ENCODE data around the gene LRP1.

LRP1 gene

DNA sequence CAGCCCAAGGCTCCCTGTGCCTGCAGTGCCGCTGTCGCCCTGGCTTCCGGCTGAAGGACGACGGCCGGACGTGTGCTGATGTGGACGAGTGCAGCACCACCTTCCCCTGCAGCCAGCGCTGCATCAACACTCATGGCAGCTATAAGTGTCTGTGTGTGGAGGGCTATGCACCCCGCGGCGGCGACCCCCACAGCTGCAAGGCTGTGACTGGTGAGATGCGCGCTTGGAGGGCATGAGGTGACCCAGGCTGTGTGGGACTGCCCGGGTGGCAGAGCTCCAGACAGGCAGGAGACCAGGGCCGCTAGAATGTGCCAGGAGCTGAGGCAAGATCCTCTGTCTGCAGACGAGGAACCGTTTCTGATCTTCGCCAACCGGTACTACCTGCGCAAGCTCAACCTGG lies 68.7 kb downstream of the LRP1 start:
- DNase-seq: no peak

DNA sequence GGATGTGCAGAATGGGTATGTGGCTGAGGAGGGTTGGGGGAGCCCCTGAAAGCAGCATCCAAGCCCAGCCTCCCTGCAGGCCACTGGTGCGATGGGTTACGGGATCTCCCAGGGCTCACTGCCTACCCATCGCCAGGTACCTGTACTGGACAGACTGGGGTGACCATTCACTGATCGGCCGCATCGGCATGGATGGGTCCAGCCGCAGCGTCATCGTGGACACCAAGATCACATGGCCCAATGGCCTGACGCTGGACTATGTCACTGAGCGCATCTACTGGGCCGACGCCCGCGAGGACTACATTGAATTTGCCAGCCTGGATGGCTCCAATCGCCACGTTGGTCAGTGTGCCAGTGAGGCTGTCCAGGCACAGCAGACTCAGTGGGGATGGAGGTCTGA lies 70.0 kb downstream of the LRP1 start:
- no peak for DNase-seq

DNA sequence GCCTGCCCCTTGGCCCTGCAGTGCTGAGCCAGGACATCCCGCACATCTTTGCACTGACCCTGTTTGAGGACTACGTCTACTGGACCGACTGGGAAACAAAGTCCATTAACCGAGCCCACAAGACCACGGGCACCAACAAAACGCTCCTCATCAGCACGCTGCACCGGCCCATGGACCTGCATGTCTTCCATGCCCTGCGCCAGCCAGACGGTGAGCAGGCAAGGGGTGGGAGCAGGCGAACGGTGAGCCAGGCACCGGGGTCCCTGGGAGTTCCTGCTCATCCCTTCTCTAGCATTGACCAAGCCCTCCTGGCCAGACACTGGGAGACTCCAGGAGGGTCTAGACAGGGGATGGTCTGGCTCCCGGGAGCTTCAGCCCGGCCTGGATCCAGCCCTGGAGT lies 70.9 kb downstream of the LRP1 start:
- DNase-seq: no peak

DNA sequence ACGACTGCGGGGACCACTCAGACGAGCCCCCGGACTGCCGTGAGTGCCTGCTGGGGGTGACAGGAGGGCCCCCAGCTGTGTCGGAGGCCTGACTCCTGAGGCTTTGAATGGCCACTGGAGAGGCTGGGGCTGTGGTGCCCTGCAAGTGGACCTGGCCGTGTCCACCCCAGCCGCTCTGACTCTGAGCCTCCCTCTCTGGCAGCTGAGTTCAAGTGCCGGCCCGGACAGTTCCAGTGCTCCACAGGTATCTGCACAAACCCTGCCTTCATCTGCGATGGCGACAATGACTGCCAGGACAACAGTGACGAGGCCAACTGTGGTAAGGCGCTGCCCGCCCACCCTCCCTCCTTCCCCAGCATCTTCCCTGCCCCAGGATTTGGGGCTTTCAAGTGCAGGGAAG lies 72.2 kb downstream of the LRP1 start:
- DNase-seq: no peak

DNA sequence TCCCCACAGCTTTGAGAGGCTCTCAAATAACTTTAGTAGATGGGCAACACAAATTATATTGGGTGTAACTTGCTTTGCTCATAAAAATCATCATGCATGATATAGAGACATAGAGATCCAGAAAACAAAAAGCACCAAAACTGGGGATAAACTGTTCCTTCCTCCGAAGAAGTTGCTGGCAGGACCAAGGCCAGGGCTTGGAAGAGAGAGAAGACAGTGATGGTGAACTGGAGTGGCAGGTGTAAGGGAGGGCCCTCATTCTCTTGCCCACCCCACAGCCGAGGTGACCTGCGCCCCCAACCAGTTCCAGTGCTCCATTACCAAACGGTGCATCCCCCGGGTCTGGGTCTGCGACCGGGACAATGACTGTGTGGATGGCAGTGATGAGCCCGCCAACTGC lies 72.9 kb downstream of the LRP1 start:
- DNase-seq: no peak

DNA sequence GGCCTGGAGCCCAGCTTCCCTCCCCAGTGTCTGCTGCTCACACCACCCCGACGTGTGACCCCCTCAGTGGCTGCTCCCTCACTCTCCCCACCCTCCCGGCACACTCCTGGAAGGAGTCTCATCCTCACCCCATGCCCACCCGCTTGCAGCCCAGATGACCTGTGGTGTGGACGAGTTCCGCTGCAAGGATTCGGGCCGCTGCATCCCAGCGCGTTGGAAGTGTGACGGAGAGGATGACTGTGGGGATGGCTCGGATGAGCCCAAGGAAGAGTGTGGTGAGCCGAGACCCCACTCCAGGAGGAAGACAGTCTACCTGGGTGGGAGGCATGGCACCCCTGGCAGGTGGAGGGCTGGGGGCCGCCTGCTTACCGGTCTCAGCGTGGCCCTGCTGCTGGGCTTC lies 73.3 kb downstream of the LRP1 start:
- no peak for DNase-seq

DNA sequence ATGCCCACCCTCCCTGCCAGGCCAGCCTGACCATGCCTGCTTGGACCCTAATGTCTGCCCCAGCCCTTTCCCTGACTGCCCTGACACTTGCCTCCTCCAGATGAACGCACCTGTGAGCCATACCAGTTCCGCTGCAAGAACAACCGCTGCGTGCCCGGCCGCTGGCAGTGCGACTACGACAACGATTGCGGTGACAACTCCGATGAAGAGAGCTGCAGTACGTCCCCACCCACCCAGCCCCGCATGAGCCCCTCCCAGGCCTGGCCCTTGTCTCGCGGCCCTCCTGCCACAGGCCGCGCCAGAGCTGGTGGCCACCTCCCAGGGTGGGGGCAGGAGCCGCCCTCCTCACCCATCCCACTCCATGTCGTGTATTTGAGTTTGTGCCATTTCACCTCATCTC lies 74.0 kb downstream of the LRP1 start:
- no peak for DNase-seq

DNA sequence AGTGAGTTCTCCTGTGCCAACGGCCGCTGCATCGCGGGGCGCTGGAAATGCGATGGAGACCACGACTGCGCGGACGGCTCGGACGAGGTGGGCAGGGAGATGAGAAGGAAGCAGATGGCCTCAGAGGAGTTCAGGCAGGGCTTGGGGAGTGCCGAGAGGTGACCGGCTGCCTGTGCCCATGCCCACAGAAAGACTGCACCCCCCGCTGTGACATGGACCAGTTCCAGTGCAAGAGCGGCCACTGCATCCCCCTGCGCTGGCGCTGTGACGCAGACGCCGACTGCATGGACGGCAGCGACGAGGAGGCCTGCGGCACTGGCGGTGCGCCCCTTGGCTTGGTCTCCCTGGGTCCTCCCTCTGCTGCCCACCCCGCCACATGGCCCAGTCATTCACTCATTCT lies 74.9 kb downstream of the LRP1 start:
- DNase-seq: no peak

DNA sequence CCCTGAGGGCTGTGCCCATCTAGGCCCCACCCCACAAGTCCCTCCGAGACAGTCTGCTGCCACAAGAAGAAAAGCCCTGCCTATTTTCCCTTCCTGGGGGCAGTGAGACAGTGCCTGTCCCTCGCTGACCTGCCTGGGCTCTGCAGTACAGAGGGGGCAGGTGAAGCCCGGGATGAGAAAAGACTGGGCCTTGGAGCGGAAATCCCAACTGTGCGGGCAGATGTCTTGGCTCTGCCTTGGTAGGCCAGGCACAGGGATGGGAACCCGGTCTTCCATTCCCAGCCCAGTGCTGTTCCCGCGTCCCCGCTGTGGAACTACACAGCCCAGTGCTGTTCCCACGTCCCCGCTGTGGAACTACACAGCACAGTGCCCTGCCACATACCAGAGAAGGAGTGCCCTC lies 75.5 kb downstream of the LRP1 start:
- DNase-seq: no peak

DNA sequence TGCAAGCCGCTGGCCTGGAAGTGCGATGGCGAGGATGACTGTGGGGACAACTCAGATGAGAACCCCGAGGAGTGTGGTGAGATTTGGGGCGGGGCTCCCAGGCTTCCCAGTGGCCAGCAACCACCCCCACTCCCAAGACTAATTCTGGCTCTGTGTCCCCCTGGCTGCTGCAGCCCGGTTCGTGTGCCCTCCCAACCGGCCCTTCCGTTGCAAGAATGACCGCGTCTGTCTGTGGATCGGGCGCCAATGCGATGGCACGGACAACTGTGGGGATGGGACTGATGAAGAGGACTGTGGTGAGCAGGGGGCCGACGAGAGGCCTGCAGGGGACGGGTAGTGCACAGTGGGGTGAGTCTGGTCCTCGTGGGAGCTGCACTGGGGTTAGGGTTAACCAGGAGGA lies 76.2 kb downstream of the LRP1 start:
- no peak for DNase-seq

DNA sequence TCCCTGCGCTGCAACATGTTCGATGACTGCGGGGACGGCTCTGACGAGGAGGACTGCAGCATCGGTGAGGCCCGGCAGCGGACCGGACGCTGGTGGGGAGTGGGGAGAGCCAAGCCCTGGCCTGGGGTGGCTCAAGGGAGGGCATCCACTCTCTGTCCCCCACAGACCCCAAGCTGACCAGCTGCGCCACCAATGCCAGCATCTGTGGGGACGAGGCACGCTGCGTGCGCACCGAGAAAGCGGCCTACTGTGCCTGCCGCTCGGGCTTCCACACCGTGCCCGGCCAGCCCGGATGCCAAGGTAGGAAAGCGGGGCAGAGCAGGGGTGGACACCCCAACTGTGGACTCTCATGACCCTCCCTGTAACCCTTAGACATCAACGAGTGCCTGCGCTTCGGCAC lies 76.9 kb downstream of the LRP1 start:
- no peak for DNase-seq

DNA sequence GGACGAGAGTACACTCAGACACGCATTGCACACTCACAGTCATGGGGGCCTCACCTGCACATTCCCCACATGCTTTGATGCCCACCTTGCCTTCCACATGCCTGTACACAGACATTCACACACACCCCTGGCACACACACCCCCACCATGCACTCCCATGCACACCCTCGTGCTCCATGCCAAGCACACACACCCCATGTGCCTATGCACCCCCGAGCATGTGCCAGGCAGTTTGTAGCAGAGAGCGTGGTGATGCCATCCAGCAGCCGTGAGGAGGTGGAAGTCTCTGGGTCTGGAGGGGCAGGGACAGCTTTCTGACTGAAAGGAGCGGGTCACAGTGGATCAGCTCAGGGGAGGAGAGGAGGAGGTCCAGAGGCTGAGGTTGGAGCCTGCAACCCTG lies 77.6 kb downstream of the LRP1 start:
- no peak for DNase-seq

DNA sequence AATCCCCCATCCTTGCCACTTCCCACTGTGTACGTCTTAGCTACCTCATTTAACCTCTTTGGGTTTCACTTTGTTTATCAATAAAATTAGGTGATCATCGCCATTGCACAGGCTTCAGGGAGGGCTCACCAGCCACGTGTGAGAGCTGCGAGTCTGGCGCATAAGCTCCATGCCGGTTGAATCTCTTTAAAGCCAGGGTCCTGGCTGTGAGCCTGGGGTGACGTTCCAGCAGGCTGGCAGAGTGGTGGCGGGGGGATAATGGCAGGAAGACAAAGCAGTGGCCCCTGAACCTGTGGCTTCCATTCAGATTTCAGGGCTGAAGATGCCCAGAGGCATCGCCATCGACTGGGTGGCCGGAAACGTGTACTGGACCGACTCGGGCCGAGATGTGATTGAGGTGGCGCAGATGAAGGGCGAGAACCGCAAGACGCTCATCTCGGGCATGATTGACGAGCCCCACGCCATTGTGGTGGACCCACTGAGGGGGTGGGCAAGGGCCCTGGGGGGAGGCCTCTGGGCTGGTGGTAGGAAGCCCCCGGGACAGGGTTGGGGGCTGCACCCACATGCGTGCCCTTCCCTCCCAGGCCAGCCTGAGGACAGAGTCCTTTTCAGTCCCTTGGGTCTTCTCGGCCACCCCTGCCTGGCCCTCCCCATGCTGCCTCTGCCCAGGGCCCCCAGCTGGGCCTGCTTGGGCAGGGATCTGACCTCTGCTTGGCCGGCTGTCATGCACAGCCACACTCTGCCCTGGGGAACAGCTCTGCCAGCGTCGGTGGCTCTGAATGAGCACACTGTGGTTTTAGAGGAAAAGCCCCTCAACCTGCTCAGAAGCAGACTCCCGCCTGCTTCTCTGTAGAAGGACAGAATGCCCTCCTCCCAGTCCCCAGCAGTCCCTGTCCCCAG lies 79.7 kb downstream of the LRP1 start:
- no peak for DNase-seq

DNA sequence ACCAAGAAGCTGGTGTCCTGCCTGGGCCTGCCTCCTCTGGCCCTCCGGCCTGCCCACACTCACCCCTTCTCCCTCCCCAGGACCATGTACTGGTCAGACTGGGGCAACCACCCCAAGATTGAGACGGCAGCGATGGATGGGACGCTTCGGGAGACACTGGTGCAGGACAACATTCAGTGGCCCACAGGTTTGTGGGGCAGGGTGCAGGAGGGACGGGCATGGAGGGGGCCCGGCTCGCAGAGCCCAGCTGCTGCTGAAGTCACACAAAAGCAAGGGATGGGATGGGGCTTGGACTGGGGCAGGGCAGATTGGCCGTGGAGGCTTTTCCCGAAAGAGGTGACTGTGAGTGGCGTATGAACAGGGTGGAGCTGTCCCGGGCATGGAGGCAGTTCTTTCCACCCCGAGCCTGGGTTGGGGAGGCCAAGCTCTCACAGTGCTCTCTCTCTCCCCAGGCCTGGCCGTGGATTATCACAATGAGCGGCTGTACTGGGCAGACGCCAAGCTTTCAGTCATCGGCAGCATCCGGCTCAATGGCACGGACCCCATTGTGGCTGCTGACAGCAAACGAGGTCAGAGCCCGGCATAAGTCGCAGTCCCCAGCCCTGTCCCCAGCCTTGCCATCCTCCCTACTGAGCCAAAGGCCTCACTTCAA lies 80.5 kb downstream of the LRP1 start:
- no peak for DNase-seq

DNA sequence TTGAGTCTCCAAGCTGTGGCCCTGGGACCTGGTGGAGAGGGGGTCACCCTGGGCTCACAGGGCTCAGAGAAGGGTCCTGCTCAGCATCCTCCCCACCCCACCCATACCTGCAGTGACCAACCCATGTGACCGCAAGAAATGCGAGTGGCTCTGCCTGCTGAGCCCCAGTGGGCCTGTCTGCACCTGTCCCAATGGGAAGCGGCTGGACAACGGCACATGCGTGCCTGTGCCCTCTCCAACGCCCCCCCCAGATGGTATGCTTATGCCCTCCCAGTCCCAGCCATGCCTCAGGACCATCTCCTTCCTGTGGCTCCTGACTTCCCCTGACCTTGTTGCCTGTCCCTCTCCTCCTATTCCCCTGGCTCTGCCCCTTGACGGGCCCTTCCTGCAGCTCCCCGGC lies 81.6 kb downstream of the LRP1 start:
- DNase-seq: no peak

DNA sequence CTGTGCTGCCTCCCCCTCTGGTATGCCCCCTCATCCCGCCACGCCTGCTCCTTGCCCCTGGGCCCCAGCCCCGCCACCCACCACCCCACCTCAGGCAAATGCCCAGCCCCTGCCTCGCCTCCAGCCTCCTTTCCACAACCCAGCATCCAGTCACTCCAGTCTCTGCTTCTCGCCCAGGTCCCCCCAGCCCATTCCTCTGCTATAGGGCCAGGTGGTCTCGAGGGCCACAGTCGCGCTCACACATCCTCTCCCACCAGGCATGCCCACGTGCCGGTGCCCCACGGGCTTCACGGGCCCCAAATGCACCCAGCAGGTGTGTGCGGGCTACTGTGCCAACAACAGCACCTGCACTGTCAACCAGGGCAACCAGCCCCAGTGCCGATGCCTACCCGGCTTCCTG lies 82.2 kb downstream of the LRP1 start:
- DNase-seq: no peak

DNA sequence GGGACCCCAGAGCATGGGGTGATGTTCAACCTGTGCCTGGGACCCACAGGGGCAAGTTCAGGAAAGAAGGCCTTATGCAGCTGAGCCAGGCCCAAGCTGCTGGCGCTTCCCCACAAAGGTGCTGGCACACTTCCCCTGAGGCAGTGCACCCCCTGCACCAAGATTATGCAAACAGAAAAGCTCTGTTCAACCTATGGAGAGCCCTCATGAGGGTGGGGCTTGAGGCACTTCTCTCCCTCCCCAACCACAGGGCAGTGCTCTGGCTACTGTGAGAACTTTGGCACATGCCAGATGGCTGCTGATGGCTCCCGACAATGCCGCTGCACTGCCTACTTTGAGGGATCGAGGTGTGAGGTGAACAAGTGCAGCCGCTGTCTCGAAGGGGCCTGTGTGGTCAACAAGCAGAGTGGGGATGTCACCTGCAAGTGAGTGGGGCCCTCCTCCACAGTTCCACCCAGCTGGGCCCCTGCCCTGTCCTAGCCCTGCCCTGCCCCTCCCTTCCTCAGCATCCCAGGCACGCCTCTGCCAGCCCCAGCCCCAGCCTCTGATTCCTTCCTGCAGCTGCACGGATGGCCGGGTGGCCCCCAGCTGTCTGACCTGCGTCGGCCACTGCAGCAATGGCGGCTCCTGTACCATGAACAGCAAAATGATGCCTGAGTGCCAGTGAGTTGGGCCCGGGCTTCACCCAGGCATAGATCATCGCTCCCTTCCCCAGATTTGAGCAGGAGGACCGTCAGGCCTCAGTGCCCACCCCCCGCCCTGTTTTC lies 82.8 kb downstream of the LRP1 start:
- DNase-seq: no peak

DNA sequence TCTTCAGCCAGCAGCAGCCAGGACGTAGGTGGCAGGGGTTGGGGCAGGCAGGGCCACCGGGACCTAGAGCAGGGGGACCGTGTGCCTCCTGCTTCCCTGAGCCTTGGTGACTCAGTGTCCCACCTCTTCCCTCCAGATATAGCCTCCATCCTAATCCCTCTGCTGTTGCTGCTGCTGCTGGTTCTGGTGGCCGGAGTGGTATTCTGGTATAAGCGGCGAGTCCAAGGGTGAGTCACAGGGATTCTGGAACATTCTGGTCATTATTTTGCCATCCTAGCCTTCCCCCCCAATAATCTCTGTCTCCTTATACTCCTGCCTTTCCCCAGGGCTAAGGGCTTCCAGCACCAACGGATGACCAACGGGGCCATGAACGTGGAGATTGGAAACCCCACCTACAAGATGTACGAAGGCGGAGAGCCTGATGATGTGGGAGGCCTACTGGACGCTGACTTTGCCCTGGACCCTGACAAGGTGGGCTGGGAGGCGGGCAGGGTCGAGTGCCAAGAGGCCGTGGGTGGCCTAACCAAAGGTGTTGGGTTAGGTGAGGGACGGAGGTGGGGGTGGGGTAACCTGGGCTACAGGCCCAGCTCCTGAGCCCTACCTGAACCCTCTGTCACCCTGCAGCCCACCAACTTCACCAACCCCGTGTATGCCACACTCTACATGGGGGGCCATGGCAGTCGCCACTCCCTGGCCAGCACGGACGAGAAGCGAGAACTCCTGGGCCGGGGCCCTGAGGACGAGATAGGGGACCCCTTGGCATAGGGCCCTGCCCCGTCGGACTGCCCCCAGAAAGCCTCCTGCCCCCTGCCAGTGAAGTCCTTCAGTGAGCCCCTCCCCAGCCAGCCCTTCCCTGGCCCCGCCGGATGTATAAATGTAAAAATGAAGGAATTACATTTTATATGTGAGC lies 83.8 kb downstream of the LRP1 start:
- DNase-seq: no peak

DNA sequence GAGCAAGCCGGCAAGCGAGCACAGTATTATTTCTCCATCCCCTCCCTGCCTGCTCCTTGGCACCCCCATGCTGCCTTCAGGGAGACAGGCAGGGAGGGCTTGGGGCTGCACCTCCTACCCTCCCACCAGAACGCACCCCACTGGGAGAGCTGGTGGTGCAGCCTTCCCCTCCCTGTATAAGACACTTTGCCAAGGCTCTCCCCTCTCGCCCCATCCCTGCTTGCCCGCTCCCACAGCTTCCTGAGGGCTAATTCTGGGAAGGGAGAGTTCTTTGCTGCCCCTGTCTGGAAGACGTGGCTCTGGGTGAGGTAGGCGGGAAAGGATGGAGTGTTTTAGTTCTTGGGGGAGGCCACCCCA lies 84.4 kb downstream of the LRP1 start:
- no peak for DNase-seq

DNA sequence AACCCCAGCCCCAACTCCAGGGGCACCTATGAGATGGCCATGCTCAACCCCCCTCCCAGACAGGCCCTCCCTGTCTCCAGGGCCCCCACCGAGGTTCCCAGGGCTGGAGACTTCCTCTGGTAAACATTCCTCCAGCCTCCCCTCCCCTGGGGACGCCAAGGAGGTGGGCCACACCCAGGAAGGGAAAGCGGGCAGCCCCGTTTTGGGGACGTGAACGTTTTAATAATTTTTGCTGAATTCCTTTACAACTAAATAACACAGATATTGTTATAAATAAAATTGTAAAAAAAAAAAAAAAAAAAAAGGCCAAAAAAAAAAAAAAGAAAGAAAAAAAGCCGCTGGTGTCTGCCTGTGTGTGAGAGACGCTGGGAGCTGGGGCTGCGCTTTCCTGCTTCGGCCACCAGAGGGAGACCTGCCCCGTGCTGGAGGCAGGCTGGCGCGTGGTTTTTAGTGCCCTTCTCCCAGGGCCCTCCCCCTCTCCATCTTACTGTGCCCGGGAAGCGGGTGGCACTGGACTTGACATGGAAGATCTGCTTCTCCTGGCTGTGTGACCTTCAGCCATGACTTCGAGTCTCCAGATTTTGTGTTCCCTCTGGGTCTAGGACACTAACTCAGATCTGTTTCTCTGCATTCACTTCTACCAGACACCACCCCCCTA lies 84.9 kb downstream of the LRP1 start:
- DNase-seq: peak; percentile 79 to 90

DNA sequence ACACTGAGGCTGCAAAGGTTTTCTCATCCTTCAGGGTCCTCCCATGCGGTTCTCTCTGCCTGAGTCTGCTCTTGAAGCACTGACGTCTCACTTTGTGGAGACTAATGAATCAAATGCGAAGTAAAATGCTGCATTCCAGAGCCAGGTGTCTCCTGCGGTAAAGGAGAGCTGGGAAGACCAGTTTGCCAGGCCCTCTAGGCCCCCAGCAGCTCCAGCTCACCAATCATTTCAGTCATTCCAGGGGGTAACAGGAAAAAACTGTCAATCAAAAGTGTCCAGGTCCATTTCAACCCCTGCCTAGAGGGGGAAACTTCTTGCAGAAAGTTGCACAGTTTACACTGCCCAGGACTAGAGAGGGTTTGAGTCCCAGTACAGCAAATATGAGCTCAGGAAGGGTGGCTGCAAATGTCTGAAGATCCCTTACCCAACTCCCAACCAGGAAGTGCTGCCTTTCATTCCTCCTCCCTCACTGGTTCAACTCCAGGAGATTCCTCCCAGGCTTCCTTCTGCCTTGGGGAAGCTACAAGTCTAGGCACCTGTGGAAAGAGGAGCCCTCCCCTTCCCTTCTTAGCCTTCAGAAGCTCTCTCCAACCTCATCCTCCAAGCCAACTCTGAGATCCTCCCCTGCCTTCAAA lies 85.6 kb downstream of the LRP1 start:
- no peak for DNase-seq

DNA sequence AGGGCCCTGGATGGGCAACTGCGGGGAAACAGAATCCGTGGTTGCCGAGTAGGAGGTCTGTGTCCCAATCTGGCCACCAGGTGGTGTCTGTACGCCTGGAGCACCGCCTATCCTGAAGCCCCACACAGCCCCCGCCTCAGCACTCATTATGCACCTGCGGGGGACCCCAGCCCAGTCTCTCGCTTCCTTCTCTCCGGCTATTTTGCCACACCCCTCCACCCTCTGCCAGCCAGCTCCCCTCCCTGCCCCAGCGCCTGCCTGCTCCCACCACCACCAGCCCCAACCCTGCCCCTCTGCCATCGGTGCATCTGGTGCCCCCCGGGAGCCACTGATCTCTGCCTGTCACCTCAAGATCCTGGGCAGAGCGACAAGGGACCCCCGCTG lies 86.1 kb downstream of the LRP1 start:
- DNase-seq: peak; percentile 35 to 63

Data from NCI-H446 (cell line).